Measurements from ENCODE around the gene KIF2A. TPM values are rescaled to one million over a fixed set of nuclear protein-coding genes. Genes with fewer than 3 reads are reported as not detected.

The KIF2A gene
- total and polyA plus RNA-seq, 2 of the 13 experiments (the other 11 are each of a cell fraction or from before 2014, with no cell fraction given), result 8.5 to 19.2 TPM

GRCh38 chr5:62305715-62306322, at the start of gene KIF2A (continued):
- TF ChIP-seq ATF4 (CRISPR knock-in tag; IDR thresholded peaks at IDR 0.05) (peak in 1 of 2 experiments; percentile 64; a peak in 2 of 4 replicates), ELF3 (CRISPR knock-in tag; IDR thresholded peaks at IDR 0.05) (peak; percentile 78), MAZ (IDR thresholded peaks at IDR 0.05; ENCODE audit: borderline replicate concordance, low read depth, low read length) (peak; percentile 77), MAZ (CRISPR knock-in tag; IDR thresholded peaks at IDR 0.05; ENCODE audit: low read depth) (peak; percentile 39; the same call in 1 of the 2 replicates), NBN (conservative IDR thresholded peaks at IDR 0.05) (no peak), POLR2A (IDR thresholded peaks at IDR 0.05; ENCODE audit: insufficient read depth in 1 of 2, low read depth in 2 of 2, low read length in 2 of 2) (peak; percentile 55 to 64), ZNF761 (CRISPR knock-in tag; conservative IDR thresholded peaks at IDR 0.05) (no peak), ZNF580 (CRISPR knock-in tag; IDR thresholded peaks at IDR 0.05; ENCODE audit: borderline replicate concordance, low read depth) (peak; percentile 82; the same call in 1 of the 2 replicates), ZNF569 (CRISPR knock-in tag; IDR thresholded peaks at IDR 0.05; ENCODE audit: borderline replicate concordance) (no peak), ZNF510 (CRISPR knock-in tag; IDR thresholded peaks at IDR 0.05; ENCODE audit: low read depth) (no peak), MXD1 (CRISPR knock-in tag; IDR thresholded peaks at IDR 0.05) (peak; percentile 89), AFF4 (CRISPR knock-in tag; IDR thresholded peaks at IDR 0.05) (no peak), USF2 (IDR thresholded peaks at IDR 0.05; ENCODE audit: low read depth, low read length) (no peak), USF2 (CRISPR knock-in tag; IDR thresholded peaks at IDR 0.05; ENCODE audit: borderline replicate concordance) (peak; percentile 53; the same call in 1 of the 2 replicates), SP5 (CRISPR knock-in tag; IDR thresholded peaks at IDR 0.05; ENCODE audit: borderline replicate concordance, low read depth) (peak; percentile 30; the same call in 1 of the 2 replicates), TFE3 (CRISPR knock-in tag; IDR thresholded peaks at IDR 0.05) (peak; percentile 42; the same call in 1 of the 2 replicates), ZNF20 (CRISPR knock-in tag; IDR thresholded peaks at IDR 0.05) (no peak)
